Neuron (in vitro differentiated cells): Measurements from ENCODE around the gene KLHDC10.
"Not testable (repeated sequence)": the region's sequence is repeated elsewhere in the genome, so short reads cannot be mapped to it uniquely, and the experiment has no call there.

Experiments
- H2AFZ ChIP-seq: one replicate; pipeline ENCODE4 v1.6.1; 2013; ENCODE audit warnings: low read depth, mild to moderate bottlenecking, inconsistent platforms, low read length, moderate library complexity
- H3K27me3 ChIP-seq: one replicate; pipeline ENCODE4 v1.6.1; 2013; ENCODE audit warnings: low read length; ENCODE audit not compliant: insufficient read depth
- H3K36me3 ChIP-seq: one replicate; pipeline ENCODE4 v1.6.1; 2013; ENCODE audit warnings: low read length; ENCODE audit not compliant: insufficient read depth
- H3K4me1 ChIP-seq: one replicate; pipeline ENCODE4 v1.6.1; 2013; ENCODE audit warnings: low read length; ENCODE audit not compliant: insufficient read depth
- H3K4me3 ChIP-seq: 2 replicates; pipeline ENCODE4 v1.5.1; 2013; ENCODE audit warnings: mild to moderate bottlenecking, low read length, moderate library complexity
- H3K9me3 ChIP-seq: one replicate; pipeline ENCODE4 v1.6.1; 2013; ENCODE audit warnings: low read length

KLHDC10 gene

DNA sequence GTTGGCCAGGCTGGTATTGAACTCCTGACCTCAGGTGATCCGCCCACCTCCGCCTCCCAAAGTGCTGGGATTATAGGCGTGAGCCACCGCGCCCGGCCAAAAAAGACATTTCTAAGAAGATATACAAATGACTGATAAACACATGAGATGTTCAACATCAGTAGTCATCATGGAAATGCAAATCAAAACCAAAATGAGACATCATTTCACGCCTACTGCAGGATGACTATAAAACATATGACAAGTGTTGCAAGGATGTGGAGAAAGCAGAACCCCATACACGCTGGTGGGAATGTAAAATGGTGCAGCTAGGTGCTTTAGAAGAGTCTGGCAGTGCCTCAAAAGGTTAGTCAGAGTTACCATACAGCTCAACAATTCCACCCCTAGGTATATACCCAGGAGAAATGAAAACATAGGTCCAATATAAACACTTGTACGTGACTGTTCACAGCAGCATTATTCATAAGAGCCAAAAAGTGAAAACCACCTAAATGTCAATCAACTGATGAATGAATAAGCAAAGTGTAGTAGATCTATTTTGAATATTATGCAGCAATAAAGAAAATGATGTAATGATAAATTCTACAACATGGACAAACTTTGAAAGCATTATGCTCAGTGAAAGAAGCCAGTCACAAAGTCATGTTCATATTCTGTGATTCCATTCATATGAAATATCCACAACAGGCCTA, 110.4 kb downstream of the KLHDC10 start:
- Histone ChIP-seq H3K27me3 (no peaks in the 10 kb centered on the region), H3K4me1 (no peaks in the 10 kb centered on the region), H3K4me3 (no peak overlapping the region), H3K36me3 (peaks cover 69% of the 10 kb centered on the region), H3K9me3 (no peaks in the 10 kb centered on the region), H2AFZ (no peak overlapping the region)

DNA sequence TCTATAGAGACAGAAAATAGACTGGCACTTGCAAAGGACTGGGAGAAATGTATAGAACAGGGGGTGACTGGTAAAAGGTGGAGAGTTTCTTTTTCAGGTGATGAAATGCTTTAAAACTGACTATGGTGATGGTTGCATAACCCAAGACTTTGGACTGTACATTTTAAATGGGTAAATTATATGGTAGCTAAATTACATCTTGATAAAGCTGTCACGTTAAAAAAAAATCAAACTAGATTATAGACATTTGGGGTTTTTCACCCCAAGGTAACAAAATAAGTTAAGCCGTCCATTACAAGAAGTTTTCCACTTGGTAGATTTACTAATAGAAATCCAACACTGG, 110.9 kb downstream of the KLHDC10 start:
- H2AFZ ChIP-seq: no peak overlapping the region
- peaks cover 69% of the 10 kb centered on the region for H3K36me3 ChIP-seq
- H3K4me1 ChIP-seq: no peaks in the 10 kb centered on the region
- H3K4me3 ChIP-seq: no peak overlapping the region
- H3K27me3 ChIP-seq: no peaks in the 10 kb centered on the region
- no peaks in the 10 kb centered on the region for H3K9me3 ChIP-seq

DNA sequence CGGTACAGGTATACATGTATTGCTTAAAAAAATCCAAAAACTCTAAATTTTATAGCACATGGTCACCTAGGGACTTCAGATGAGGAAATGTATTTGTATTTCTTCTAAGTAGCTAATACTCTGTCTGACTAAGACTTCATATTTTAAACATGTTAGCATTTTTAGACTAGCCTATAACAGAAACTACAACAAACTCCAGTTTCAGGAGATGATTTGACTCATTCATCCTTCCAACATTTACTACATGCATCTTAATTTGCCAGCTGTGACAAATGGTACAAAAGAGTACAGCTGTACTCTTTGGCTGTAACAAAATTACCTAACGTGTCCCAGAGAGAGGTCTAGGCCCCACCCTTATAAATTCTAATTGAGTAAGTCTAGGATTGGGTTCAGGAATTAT, 112.7 kb downstream of the KLHDC10 start:
- H3K36me3 ChIP-seq: peaks cover 65% of the 10 kb centered on the region
- no peaks in the 10 kb centered on the region for H3K27me3 ChIP-seq
- no peaks in the 10 kb centered on the region for H3K4me1 ChIP-seq
- no peak overlapping the region for H2AFZ ChIP-seq
- no peak overlapping the region for H3K4me3 ChIP-seq
- H3K9me3 ChIP-seq: no peaks in the 10 kb centered on the region

DNA sequence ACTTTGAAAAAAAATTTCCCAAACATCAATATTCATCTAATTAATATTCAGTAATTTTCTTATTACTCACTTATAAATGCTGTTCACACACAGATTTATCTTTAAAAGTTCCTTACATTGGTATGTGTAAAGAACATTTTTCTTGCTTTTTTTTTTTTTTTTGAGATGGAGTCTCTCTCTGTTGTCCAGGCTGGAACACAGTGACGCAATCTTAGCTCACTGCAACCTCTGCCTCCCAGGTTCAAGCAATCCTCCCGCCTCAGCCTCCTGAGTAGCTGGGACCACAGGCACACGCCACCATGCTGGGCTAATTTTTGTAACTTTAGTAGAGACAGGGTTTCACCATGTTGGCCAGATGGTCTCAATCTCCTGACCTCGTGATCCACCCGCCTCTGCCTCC, 114.0 kb downstream of the KLHDC10 start:
- H3K36me3 ChIP-seq: peaks cover 59% of the 10 kb centered on the region
- H3K27me3 ChIP-seq, H3K4me1 ChIP-seq, H2AFZ ChIP-seq, H3K4me3 ChIP-seq, H3K9me3 ChIP-seq: not testable (repeated sequence)
